ENCODE results near the gene RCAN3. TPM values are rescaled to one million over a fixed set of nuclear protein-coding genes. Genes with fewer than 3 reads are reported as not detected.

Gene RCAN3
- total and polyA plus RNA-seq, 2 of the 13 experiments (the other 11 are each of a cell fraction or from before 2014, with no cell fraction given), result 12.2 to 13.3 TPM

DNA sequence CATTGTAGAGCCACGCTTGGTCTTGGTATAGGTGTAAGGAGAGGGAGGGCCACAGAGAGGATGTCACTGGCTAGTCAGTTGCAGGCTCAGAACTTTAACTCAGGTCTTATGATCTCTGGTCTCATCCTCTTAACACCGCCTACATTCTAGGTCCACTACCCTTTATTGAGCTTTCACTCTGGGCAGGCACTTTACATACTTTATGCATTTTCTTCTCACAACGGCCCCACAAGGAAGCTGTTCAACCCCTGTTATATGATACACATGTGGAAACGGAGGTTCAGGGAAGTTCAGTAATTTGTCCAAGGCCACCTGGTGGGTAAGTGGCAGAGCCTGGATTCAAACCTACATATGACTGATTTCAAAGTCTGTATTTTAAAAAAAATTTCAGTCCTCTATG is 25.3 kb upstream of the RCAN3 start (continued):
- TF ChIP-seq, protein P1, sequence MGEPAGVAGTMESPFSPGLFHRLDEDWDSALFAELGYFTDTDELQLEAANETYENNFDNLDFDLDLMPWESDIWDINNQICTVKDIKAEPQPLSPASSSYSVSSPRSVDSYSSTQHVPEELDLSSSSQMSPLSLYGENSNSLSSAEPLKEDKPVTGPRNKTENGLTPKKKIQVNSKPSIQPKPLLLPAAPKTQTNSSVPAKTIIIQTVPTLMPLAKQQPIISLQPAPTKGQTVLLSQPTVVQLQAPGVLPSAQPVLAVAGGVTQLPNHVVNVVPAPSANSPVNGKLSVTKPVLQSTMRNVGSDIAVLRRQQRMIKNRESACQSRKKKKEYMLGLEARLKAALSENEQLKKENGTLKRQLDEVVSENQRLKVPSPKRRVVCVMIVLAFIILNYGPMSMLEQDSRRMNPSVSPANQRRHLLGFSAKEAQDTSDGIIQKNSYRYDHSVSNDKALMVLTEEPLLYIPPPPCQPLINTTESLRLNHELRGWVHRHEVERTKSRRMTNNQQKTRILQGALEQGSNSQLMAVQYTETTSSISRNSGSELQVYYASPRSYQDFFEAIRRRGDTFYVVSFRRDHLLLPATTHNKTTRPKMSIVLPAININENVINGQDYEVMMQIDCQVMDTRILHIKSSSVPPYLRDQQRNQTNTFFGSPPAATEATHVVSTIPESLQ (CRISPR knock-in tag; conservative IDR thresholded peaks at IDR 0.05), result no peak
- no peak for TF ChIP-seq ETV6 (CRISPR knock-in tag; conservative IDR thresholded peaks at IDR 0.05)
- no peak for TF ChIP-seq IRF2 (CRISPR knock-in tag; IDR thresholded peaks at IDR 0.05)
- no peak for TF ChIP-seq CREM (IDR thresholded peaks at IDR 0.05)
- TF ChIP-seq CREM (CRISPR knock-in tag; IDR thresholded peaks at IDR 0.05), result no peak
- TF ChIP-seq, protein P2, sequence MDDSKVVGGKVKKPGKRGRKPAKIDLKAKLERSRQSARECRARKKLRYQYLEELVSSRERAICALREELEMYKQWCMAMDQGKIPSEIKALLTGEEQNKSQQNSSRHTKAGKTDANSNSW (CRISPR knock-in tag; IDR thresholded peaks at IDR 0.05; ENCODE audit: borderline replicate concordance), result no peak
- TF ChIP-seq ZNF839 (CRISPR knock-in tag; IDR thresholded peaks at IDR 0.05; ENCODE audit: borderline replicate concordance), result no peak
- TF ChIP-seq CREB1 (IDR thresholded peaks at IDR 0.05), result no peak
- no peak for TF ChIP-seq CREB1 (CRISPR knock-in tag; IDR thresholded peaks at IDR 0.05)
- TF ChIP-seq, protein P3, sequence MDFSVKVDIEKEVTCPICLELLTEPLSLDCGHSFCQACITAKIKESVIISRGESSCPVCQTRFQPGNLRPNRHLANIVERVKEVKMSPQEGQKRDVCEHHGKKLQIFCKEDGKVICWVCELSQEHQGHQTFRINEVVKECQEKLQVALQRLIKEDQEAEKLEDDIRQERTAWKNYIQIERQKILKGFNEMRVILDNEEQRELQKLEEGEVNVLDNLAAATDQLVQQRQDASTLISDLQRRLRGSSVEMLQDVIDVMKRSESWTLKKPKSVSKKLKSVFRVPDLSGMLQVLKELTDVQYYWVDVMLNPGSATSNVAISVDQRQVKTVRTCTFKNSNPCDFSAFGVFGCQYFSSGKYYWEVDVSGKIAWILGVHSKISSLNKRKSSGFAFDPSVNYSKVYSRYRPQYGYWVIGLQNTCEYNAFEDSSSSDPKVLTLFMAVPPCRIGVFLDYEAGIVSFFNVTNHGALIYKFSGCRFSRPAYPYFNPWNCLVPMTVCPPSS (IDR thresholded peaks at IDR 0.05), result no peak
- TF ChIP-seq AGO2 (optimal IDR thresholded peaks at IDR 0.05; ENCODE audit: low read depth, low read length), result no peak

DNA sequence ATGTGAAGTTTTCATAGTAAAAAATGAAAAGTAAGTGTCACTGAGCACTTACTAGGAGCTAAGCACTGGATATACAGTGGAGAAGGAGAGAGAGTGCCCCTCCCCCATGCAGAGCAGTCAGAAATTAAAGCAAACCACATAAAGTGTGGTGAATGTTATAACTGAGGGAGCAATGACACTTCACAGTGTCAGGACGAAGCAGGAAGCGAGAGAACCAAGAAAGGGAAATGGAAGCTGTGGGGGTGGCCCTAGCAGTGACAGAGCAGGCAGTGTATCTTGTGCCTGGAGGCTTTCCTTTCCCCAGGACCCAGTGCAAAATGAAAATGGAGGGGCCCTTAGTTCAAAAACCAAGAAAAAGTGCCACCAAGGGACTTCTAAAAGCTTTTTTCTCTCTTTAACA is 21.5 kb upstream of the RCAN3 start:
- BruUV-seq (replicated peaks), result no TSS peak
- POLR2A ChIA-PET, result interaction anchor here (1.2 kb wide), 1 partner anchor 43 kb away, joined by 3 read pairs; no protein-coding TSS in a partner anchor
- no peak overlapping the region for H2AFZ ChIP-seq (ENCODE audit: low read length)
- no peaks in the 10 kb centered on the region for H3K79me2 ChIP-seq (ENCODE audit: insufficient read depth, low read length)
- peaks cover 28% of the 10 kb centered on the region for H3K4me1 ChIP-seq (ENCODE audit: insufficient read depth, low read length)
- intact Hi-C loops (cut with micrococcal nuclease; ENCODE audit: unreplicated experiment), result no loop called here
- DNase-seq (ENCODE audit: low spot score), result no peak
- no peak for FAIRE-seq
- no peaks in the 10 kb centered on the region for H3K36me3 ChIP-seq (replicated peaks in 1 of 2; ENCODE audit: control insufficient read depth in 1 of 2, insufficient read depth in 2 of 2, low read length in 2 of 2)
- H4K20me1 ChIP-seq (ENCODE audit: insufficient read depth, low read length), result no peaks in the 10 kb centered on the region
- no peaks in the 10 kb centered on the region for H3K9me3 ChIP-seq (ENCODE audit: low read length)
- no peak for ATAC-seq
- no peak overlapping the region for H3K4me3 ChIP-seq (replicated peaks in 1 of 3; ENCODE audit: insufficient read depth in 1 of 3, low read depth in 2 of 3, low read length in 3 of 3)
- CTCF ChIA-PET (ENCODE audit: low intra/inter-chr PET ratio, low total read pairs), result no interaction called here
- in situ Hi-C loops (cut with HindIII; ENCODE audit: extremely low pct_ligation_motif_present, low pct_unique_long_range_greater_than_20kb), result no loop called here
- H3K27me3 ChIP-seq (ENCODE audit: control insufficient read depth in 1 of 2, insufficient read depth in 2 of 2, low read length in 2 of 2), result no peaks in the 10 kb centered on the region; a peak in 1 of 5 replicates
- H3K9ac ChIP-seq (ENCODE audit: insufficient read depth, low read depth, low read length), result no peak overlapping the region
- H3K4me2 ChIP-seq (ENCODE audit: low read depth, low read length), result 0 out of 2 replicates have a peak overlapping the region, but pooled peaks have one; percentile 15
- H3K27ac ChIP-seq (ENCODE audit: extremely low read length, insufficient read depth, low read length), result no peak overlapping the region
- 52% methylated on average over 2 of the region's 2 CpGs for WGBS (ENCODE audit: low lambda C conversion rate)
- no peak for TF ChIP-seq MAZ (IDR thresholded peaks at IDR 0.05; ENCODE audit: borderline replicate concordance, low read depth, low read length)
- TF ChIP-seq MAZ (CRISPR knock-in tag; IDR thresholded peaks at IDR 0.05; ENCODE audit: low read depth), result no peak
- TF ChIP-seq CBX5 (CRISPR knock-in tag; IDR thresholded peaks at IDR 0.05; ENCODE audit: borderline replicate concordance), result no peak
- no peak for TF ChIP-seq GABPA (IDR thresholded peaks at IDR 0.05; ENCODE audit: low read depth, low read length)
- TF ChIP-seq GABPA (CRISPR knock-in tag; IDR thresholded peaks at IDR 0.05; ENCODE audit: low read depth), result no peak
- TF ChIP-seq, protein P4, sequence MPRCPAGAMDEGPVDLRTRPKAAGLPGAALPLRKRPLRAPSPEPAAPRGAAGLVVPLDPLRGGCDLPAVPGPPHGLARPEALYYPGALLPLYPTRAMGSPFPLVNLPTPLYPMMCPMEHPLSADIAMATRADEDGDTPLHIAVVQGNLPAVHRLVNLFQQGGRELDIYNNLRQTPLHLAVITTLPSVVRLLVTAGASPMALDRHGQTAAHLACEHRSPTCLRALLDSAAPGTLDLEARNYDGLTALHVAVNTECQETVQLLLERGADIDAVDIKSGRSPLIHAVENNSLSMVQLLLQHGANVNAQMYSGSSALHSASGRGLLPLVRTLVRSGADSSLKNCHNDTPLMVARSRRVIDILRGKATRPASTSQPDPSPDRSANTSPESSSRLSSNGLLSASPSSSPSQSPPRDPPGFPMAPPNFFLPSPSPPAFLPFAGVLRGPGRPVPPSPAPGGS (CRISPR knock-in tag; IDR thresholded peaks at IDR 0.05), result no peak
- no peak for TF ChIP-seq HIVEP1 (CRISPR knock-in tag; IDR thresholded peaks at IDR 0.05)
- TF ChIP-seq NCOA2 (CRISPR knock-in tag; IDR thresholded peaks at IDR 0.05), result no peak
- TF ChIP-seq ZC3H13 (CRISPR knock-in tag; IDR thresholded peaks at IDR 0.05), result no peak
- no peak for TF ChIP-seq MTF2 (CRISPR knock-in tag; IDR thresholded peaks at IDR 0.05; ENCODE audit: borderline replicate concordance)
- TF ChIP-seq NRL (CRISPR knock-in tag; IDR thresholded peaks at IDR 0.05; ENCODE audit: borderline replicate concordance), result no peak
- no peak for TF ChIP-seq ZNF543 (CRISPR knock-in tag; IDR thresholded peaks at IDR 0.05)

Measured in HepG2 (cell line).